Gastrocnemius medialis (tissue), 4 donors: ENCODE results near the gene FAM124A.

ENCODE experiments used
- CTCF ChIP-seq, 5 experiments: fragments of 450-650 bp in 3 of 5; fragments of 200-600 bp in 2 of 5; sonication (generic) in 2 of 5; IDR thresholded peaks in 4 of 5; conservative IDR thresholded peaks in 1 of 5; 1 replicate in 4 of 5; 2 replicates in 1 of 5; pipeline ENCODE4 v1.5.1; 2016 to 2019; ENCODE audit warnings: antibody characterized with exemption in 5 of 5, mild to moderate bottlenecking in 3 of 5, moderate library complexity in 3 of 5
- POLR2A ChIP-seq, 2 donors: fragments of 450-650 bp; IDR thresholded peaks; one replicate each; pipeline ENCODE4 v1.6.1; 2017; ENCODE audit warnings: antibody characterized with exemption in 2 of 2, mild to moderate bottlenecking in 2 of 2, moderate library complexity in 2 of 2

GRCh38 chr13:51251480-51251879, 29.3 kb downstream of the FAM124A start:
- TF ChIP-seq CTCF (IDR thresholded peaks at IDR 0.05 in 4 of 5, conservative IDR thresholded peaks at IDR 0.05 in 1 of 5), result no peak
- TF ChIP-seq POLR2A (IDR thresholded peaks at IDR 0.05), result no peak
